Ammon's horn (tissue), 1 donor: ENCODE results near the gene ARHGAP30.
A peak's percentile ranks its signal among the peaks of the same experiment; 100 is the strongest.
"Not testable (repeated sequence)": the region's sequence is repeated elsewhere in the genome, so short reads cannot be mapped to it uniquely, and the experiment has no call there.

Experiments used
- DNase-seq: peaks from one replicate; pipeline ENCODE4 v3.0.0-alpha.2; 2016; ENCODE audit warnings: low spot score

The ARHGAP30 gene, protein sequence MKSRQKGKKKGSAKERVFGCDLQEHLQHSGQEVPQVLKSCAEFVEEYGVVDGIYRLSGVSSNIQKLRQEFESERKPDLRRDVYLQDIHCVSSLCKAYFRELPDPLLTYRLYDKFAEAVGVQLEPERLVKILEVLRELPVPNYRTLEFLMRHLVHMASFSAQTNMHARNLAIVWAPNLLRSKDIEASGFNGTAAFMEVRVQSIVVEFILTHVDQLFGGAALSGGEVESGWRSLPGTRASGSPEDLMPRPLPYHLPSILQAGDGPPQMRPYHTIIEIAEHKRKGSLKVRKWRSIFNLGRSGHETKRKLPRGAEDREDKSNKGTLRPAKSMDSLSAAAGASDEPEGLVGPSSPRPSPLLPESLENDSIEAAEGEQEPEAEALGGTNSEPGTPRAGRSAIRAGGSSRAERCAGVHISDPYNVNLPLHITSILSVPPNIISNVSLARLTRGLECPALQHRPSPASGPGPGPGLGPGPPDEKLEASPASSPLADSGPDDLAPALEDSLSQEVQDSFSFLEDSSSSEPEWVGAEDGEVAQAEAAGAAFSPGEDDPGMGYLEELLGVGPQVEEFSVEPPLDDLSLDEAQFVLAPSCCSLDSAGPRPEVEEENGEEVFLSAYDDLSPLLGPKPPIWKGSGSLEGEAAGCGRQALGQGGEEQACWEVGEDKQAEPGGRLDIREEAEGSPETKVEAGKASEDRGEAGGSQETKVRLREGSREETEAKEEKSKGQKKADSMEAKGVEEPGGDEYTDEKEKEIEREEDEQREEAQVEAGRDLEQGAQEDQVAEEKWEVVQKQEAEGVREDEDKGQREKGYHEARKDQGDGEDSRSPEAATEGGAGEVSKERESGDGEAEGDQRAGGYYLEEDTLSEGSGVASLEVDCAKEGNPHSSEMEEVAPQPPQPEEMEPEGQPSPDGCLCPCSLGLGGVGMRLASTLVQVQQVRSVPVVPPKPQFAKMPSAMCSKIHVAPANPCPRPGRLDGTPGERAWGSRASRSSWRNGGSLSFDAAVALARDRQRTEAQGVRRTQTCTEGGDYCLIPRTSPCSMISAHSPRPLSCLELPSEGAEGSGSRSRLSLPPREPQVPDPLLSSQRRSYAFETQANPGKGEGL

DNA sequence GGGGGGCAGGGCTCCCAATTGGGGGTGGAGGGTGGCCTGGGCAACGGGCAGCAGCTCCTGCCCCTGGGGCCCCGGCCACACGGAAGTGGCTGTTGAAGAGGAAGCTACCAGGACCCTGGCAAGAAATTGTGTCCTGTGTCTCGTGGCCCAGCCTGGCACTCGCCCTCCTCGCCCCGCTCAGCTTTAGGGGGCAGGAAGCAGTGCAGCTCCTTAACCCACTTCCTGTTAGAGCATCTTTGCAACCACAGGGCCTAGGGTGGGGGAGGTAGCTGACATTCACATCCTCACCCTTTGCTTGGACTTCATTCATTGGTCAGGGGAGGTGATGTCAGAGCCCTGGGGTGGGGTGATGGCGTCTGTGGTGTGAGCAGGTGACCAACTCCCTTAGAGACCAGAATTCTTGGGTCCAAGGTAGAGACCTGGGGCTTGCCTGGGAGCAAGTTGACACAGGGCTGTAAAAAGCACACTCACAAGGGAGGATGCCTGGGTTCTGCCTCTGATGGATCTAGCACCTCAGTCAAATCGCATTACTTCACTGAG lies at the start of gene ARHGAP30:
TSS of gene ARHGAP30 (minus strand) at position 161 of the 540 bp plus-strand sequence. CDS start 267 bp downstream, outside the sequence.
- peak; percentile 81 for DNase-seq

GRCh38 chr1:161117759-161118581 lies 48.3 kb upstream of the ARHGAP30 start, which contains the start of the genes NIT1 and PFDN2:
NIT1 (plus strand) TSS chr1:161118105; CDS start chr1:161118177, 72 bp downstream.
PFDN2 (minus strand) TSS chr1:161118037; CDS start chr1:161118026, 11 bp downstream.
- peak; percentile 93 for DNase-seq

GRCh38 chr1:161115961-161116360 lies 46.3 kb upstream of the ARHGAP30 start:
- DNase-seq, result not testable (repeated sequence)

- DNase-seq, result no peak
These were observed 45.5 kb upstream of the ARHGAP30 start for GRCh38 chr1:161115132-161115711.

- no peak for DNase-seq
These were observed 44.9 kb upstream of the ARHGAP30 start for GRCh38 chr1:161114556-161114955.

DNA sequence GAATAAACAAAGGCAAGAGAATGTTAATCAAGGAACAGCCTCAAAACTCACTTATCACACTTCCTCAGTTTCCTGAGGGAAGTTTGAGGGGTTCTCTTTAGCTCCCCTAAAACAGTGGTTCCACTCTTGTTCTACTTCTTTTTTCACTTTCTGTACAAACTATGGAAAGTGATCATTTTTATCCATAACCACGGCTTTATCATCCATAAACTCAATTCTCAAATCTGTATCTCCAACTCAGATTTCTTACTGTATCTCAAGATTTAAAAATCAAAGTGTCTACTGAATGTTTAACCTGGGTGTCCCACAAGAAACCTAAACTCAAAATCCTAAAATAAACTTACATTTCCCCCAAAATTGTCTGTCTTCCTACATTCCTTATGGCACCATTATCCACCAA lies 44.2 kb upstream of the ARHGAP30 start:
- no peak for DNase-seq

GRCh38 chr1:161111527-161111926 lies 41.8 kb upstream of the ARHGAP30 start:
- no peak for DNase-seq

GRCh38 chr1:161111117-161111516 lies 41.4 kb upstream of the ARHGAP30 start:
- DNase-seq, result no peak

DNA sequence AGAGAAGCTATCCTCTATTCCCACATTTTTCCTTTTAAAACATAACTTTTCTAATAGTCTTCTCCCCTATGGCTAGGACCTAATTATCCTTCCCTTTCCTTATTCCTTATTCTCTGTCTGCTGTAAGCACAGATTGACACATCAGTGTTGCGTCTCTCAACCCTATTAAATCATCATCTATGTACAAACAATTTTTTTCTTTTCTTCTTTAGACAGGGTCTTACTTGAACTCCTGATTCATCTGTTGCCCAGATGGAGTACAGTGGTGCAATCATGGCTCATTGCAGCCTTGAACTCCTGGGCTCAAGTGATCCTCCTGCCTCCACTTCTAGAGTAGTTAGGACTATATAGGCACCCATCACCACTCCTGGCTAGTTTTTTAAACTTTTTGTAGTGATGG lies 36.7 kb upstream of the ARHGAP30 start:
- no peak for DNase-seq

DNA sequence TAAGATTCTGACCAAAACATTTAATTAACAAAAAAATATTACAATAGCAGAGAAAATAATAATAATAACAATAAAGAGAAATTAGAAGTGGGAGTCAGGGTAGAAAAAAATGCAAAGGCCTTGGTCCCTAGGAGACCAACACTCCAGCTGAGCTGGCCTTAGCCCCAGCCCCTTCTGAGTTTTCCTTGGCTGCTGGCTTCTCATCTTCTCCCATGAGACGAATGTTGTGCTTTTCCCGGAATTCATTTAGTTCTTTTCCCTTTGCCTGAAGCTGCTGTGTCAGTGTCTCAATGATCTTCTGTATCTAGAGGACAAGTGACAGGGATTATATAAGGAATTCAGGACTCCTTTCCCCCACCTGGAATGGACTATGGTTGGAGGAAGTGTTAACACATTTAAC lies 30.9 kb upstream of the ARHGAP30 start:
- DNase-seq, result no peak

GRCh38 chr1:161099090-161099802 lies 29.6 kb upstream of the ARHGAP30 start:
- no peak for DNase-seq

DNA sequence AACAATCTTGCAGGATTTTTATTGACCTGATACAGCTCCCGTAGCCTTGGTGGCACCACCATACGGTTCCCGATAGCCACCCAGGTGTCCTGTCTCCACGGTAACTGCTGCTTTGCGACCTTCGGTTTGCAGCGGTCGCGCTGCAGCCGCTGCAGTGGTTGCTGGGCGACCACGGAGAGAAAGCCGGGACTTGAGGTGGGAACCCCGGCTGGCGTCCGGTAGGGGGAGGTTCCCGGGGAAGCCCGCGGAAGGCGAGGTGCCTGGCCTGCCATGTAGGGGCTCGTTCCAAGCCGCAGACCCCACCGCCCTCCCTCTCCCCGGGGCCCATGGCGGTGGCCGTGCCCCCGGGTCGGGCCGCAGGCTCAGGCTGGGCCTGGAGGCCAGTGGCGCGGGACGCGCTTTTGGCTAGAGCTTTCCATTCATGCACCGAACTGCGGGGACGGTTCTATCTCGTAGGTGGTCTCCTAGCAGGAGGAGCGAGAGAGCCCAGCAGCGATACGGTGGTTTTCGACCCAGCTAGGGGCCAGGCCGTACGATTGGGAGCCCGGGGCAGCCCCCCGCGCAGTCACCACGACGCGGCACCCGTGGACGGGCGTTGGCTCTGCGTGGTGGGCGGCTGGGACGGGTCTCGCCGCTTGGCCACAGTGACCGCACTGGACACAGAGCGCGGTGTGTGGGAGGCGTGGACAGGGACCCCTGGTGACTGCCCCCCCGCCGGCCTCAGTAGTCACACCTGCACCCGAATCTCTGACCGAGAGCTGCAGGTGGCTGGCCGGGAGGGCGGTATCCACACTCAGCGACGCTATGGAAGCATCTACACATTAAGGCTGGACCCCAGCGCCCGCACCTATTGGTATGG lies 28.7 kb upstream of the ARHGAP30 start, which contains the start of gene KLHDC9:
TSS of gene KLHDC9 (plus strand) at position 152 of the 859 bp plus-strand sequence. CDS start at position 327, 175 bp downstream.
- peak; percentile 79 for DNase-seq

DNA sequence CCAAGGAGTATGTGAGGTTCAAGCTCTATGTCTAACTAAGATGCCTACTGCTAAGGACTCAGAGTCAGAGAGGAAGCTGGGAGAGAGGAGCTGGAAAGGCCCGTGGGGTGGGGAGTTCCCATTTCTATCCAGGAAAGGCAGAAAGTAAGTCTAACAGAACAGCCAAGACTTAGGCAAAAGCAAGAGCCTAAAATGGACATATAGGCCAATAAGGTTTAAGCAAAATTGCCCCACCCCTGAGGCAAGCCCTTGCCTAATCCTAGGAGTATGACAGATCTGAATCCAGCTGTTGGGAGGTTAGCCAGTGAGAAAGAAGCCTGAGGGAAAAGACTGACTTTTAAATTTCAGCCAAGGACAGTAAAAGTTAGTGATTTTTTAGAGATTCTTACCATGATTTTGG lies 26.8 kb upstream of the ARHGAP30 start:
- DNase-seq, result no peak

GRCh38 chr1:161096015-161096414 lies 26.3 kb upstream of the ARHGAP30 start:
- DNase-seq, result no peak

DNA sequence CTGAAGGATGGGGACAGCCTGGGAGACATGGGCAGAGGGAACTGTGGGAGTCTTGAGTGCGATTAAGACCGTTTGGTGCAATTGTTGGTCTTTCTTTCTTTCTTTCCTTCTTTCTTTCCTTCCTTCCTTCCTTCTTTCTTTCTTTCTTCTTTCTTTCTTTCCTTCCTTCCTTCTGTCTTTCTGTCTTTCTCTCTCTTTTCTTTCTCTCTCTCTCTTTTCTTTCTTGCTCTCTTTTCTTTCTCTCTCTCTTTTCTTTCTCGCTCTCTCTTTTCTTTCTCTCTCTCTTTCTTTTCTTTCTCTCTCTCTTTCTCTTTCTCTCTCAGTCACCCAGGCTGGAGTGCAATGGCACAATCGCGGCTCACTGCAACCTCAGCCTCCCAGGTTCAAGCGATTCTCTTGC lies 25.5 kb upstream of the ARHGAP30 start:
- DNase-seq, result no peak

DNA sequence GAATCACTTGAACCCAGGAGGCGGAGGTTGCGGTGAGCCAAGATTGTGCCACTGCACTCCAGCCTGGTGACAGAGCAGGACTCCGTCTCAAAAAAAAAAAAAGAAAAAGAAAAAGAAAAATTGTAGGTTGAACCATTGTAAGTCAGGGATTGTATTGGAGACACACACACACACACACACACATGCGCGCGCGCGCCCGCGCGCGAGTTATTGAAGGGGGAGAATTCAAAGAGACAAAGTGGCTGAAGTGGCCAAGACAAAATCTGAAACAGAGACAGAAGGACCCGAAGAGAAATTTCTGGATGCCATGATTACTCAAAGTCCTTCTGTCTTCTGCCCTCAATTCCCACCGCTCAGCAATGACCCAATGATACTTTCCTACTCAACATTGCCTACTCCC lies 24.8 kb upstream of the ARHGAP30 start:
- DNase-seq, result no peak

DNA sequence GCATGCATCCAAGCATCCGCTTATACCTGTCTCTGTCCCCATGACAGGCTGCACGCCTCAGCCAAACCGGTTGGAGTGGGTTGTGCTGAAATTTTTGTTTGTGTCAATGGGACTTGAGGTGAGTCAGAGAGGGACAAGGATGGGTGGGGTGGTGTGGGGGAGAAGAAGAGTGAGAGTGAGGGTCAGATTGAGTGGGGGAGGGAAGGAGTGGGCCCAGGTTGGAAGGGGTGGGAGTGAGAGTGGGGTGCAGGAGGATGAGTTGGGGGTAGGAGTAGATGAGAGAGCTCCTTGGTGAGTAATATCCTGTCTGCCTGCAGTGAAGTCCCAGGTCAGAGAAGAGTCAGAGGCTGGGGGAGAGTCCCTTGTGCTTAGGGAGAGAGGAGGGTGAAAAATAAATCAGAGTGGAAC lies 22.9 kb upstream of the ARHGAP30 start:
- DNase-seq, result no peak

DNA sequence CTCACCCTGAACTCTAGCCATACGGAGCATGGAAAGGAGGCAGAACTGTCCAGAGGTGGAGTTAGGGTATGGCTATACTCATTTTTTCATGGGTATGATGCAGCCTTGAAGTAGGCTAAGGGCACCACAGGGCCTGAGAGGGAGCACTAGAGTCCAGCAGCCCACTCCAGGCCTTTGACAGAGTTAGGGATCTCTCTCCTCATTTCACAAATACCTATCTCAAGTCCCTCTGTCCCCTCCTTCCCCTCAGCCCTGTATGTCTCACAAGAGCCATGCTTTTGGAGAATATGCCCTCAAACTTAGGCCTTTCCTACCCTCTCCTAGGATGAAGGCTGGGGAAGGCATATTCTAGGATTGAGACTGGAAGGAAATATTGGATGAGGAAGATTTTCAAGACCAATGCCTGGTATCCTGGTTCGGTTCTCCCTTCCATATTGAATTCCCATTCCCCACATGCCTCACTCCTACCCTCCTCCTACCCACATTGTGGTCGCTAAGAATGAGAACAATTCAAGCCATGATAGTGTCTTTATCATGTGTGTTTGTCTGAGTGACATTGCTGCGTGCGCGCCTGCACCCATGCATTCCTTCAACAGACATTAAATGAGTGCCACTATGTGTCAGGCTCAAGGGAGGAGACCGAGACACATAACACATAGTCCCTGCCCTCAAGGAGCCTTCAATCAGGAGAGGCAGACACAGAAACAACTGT lies 22.3 kb upstream of the ARHGAP30 start:
- DNase-seq, result no peak
